HepG2 (cell line): ENCODE data around the gene DEPDC5. TPM values are rescaled to one million over a fixed set of nuclear protein-coding genes. Genes with fewer than 3 reads are reported as not detected.

Experiments
- ATAC-seq: fragments of 200-7000 bp; cut with Tn5 transposase; 3 replicates; pipeline ENCODE4 v1.9.1; 2020; ENCODE audit warnings: mild to moderate bottlenecking, moderate library complexity
- BruUV-seq: library from RNA; stranded (reverse); fragments of 400-500 nt; replicated peaks from 2 replicates; lab custom pipeline; 2021; lab: Mats Ljungman, UMichigan
- CTCF ChIA-PET: fragments of 300-600 bp; formaldehyde crosslinking; extraction: SDS; loops from one replicate; lab custom pipeline; 2021; ENCODE audit warnings: low total read pairs, inconsistent platforms, low intra/inter-chr PET ratio; lab: Yijun Ruan, JAX
- POLR2A ChIA-PET: fragments of 350-600 bp; sonication (Branson Sonifier 250); formaldehyde crosslinking; loops from one replicate; lab custom pipeline; 2020; ENCODE audit warnings: antibody characterized with exemption, inconsistent platforms; lab: Yijun Ruan, JAX
- DNase-seq: peaks from one replicate; pipeline ENCODE4 v3.0.0-alpha.2; 2015; ENCODE audit warnings: low spot score
- FAIRE-seq: peaks from 3 replicates; lab custom pipeline; 2011; peaks lifted over from hg19 to GRCh38; lab: Jason Lieb, UNC
- H2AFZ ChIP-seq: one replicate; pipeline ENCODE4 v1.6.1; 2011; ENCODE audit warnings: low read length, inconsistent platforms
- H3K27ac ChIP-seq: fragments of 300-600 bp; 3 replicates; pipeline ENCODE4 v1.8.0; 2011; ENCODE audit warnings: mixed run types, mild to moderate bottlenecking, mixed read lengths, low read length, inconsistent platforms; ENCODE audit not compliant: insufficient read depth; ENCODE audit errors: extremely low read length
- H3K27me3 ChIP-seq, 2 experiments: fragments of 200-600 bp in 1 of 2; 2 replicates in 1 of 2; 3 replicates in 1 of 2; pipeline versions ENCODE4 v1.6.0 to v1.8.0; 2011; ENCODE audit warnings: low read length in 2 of 2, mild to moderate bottlenecking in 2 of 2, moderate library complexity in 2 of 2, inconsistent platforms in 1 of 2; ENCODE audit not compliant: insufficient read depth in 2 of 2, control insufficient read depth in 1 of 2
- H3K36me3 ChIP-seq, 2 experiments: fragments of 200-600 bp in 1 of 2; replicated peaks in 1 of 2; 2 replicates in 1 of 2; 3 replicates in 1 of 2; pipeline versions ENCODE4 v1.5.1 to v1.8.0; 2011; ENCODE audit warnings: low read length in 2 of 2, inconsistent platforms in 1 of 2; ENCODE audit not compliant: insufficient read depth in 2 of 2, control insufficient read depth in 1 of 2
- H3K4me1 ChIP-seq: 2 replicates; pipeline ENCODE4 v1.5.1; 2012; ENCODE audit warnings: low read length, inconsistent platforms; ENCODE audit not compliant: insufficient read depth
- H3K4me2 ChIP-seq: 2 replicates; pipeline ENCODE4 v1.6.0; 2011; ENCODE audit warnings: low read depth, low read length, inconsistent platforms
- H3K4me3 ChIP-seq, 3 experiments: fragments of 200-600 bp in 1 of 3; sonication (generic), shearing (Covaris generic) in 1 of 3; replicated peaks in 1 of 3; 2 replicates each; pipeline ENCODE4 v1.5.1; 2011 to 2016; ENCODE audit warnings: low read length in 3 of 3, inconsistent platforms in 2 of 3, low read depth in 2 of 3, mild to moderate bottlenecking in 2 of 3, control low read depth in 1 of 3, mixed read lengths in 1 of 3; ENCODE audit not compliant: insufficient read depth in 1 of 3
- H3K79me2 ChIP-seq: one replicate; pipeline ENCODE4 v1.6.1; 2011; ENCODE audit warnings: low read length, inconsistent platforms; ENCODE audit not compliant: insufficient read depth
- H3K9ac ChIP-seq: 2 replicates; pipeline ENCODE4 v1.6.0; 2011; ENCODE audit warnings: mild to moderate bottlenecking, low read depth, low read length, inconsistent platforms; ENCODE audit not compliant: insufficient read depth
- H3K9me3 ChIP-seq: 2 replicates; pipeline ENCODE4 v1.5.1; 2012; ENCODE audit warnings: mild to moderate bottlenecking, low read length
- H4K20me1 ChIP-seq: 2 replicates; pipeline ENCODE4 v1.6.0; 2011; ENCODE audit warnings: inconsistent platforms, mild to moderate bottlenecking, low read length, moderate library complexity; ENCODE audit not compliant: insufficient read depth
- CREB1 ChIP-seq, 2 experiments: fragments of 450-650 bp in 1 of 2; IDR thresholded peaks; 2 replicates each; pipeline ENCODE4 v1.6.1; 2016 to 2017; ENCODE audit warnings: control low read depth in 1 of 2, mild to moderate bottlenecking in 1 of 2, missing compliant biosample characterization in 1 of 2, missing genetic modification characterization in 1 of 2
- ETV6 ChIP-seq: sonication (generic); formaldehyde crosslinking; conservative IDR thresholded peaks from 2 replicates; pipeline ENCODE4 v1.4.0; 2020; ENCODE audit warnings: missing genetic modification reagents
- HDAC6 ChIP-seq: fragments of 200-600 bp; sonication (generic); IDR thresholded peaks from 2 replicates; pipeline ENCODE4 v1.7.0; 2017; ENCODE audit warnings: mild to moderate bottlenecking, antibody characterized with exemption, low read length, low read depth
- LCORL ChIP-seq, 2 experiments: fragments of 450-650 bp in 1 of 2; sonication (generic) in 1 of 2; formaldehyde crosslinking in 1 of 2; IDR thresholded peaks; 2 replicates each; pipeline versions ENCODE4 v1.5.0 to v1.6.1; 2017 to 2020; ENCODE audit warnings: antibody characterized with exemption in 1 of 2, missing genetic modification reagents in 1 of 2
- NR3C1 ChIP-seq: sonication (generic); formaldehyde crosslinking; IDR thresholded peaks from 2 replicates; pipeline ENCODE4 v1.4.0; 2020; ENCODE audit warnings: missing genetic modification reagents
- SRY ChIP-seq: sonication (generic); formaldehyde crosslinking; IDR thresholded peaks from 2 replicates; pipeline ENCODE4 v1.8.0; 2022; ENCODE audit warnings: mild to moderate bottlenecking, missing genetic modification reagents
- TBX2 ChIP-seq: sonication (generic); formaldehyde crosslinking; IDR thresholded peaks from 2 replicates; pipeline ENCODE4 v1.5.0; 2020; ENCODE audit warnings: missing genetic modification reagents, mild to moderate bottlenecking, borderline replicate concordance
- ZNF160 ChIP-seq: sonication (generic); formaldehyde crosslinking; IDR thresholded peaks from 2 replicates; pipeline ENCODE4 v1.8.0; 2022; ENCODE audit warnings: mild to moderate bottlenecking, inconsistent platforms, missing genetic modification reagents
- ZNF292 ChIP-seq: sonication (generic); formaldehyde crosslinking; IDR thresholded peaks from 2 replicates; pipeline ENCODE4 v1.8.1; 2022; ENCODE audit warnings: mild to moderate bottlenecking, low read depth, missing genetic modification reagents, borderline replicate concordance
- ZNF34 ChIP-seq: sonication (generic); formaldehyde crosslinking; IDR thresholded peaks from 2 replicates; pipeline ENCODE4 v1.4.0; 2020; ENCODE audit warnings: mild to moderate bottlenecking, missing genetic modification reagents, borderline replicate concordance
- WGBS: methylation state at CpG from one replicate; pipeline ENCODE4 v1.1.6; 2017; ENCODE audit warnings: low lambda C conversion rate; 5-methylcytosine and 5-hydroxymethylcytosine counted together
- in situ Hi-C: cut with HindIII; loops from 2 replicates; pipeline ENCODE4 v1.10.0; 2017; ENCODE audit warnings: low pct_unique_long_range_greater_than_20kb; ENCODE audit not compliant: extremely low pct_ligation_motif_present
- intact Hi-C: fragments of 100-400 bp; cut with micrococcal nuclease; formaldehyde crosslinking; loops from one replicate; pipeline ENCODE4 v1.10.0; 2022; ENCODE audit not compliant: unreplicated experiment
- polyA plus RNA-seq, 8 experiments: library from polyadenylated mRNA; depleted of rRNA in 3 of 8; stranded (reverse) in 7 of 8; unstranded in 1 of 8; fragments of >200 nt; fragmentation: Illumina TruSeq in 4 of 8; extraction: Trizol in 4 of 8; gene quantifications; 2 replicates each; pipeline versions ENCODE4 v1.2.1 to v1.2.3, GENCODE V29; 2011 to 2016; ENCODE audit warnings: low read depth in 4 of 8, missing spikeins in 1 of 8, mixed read lengths in 1 of 8; ENCODE audit not compliant: insufficient read depth in 1 of 8
- total RNA-seq, 5 experiments: library from RNA; depleted of rRNA; stranded (reverse); fragments of >200 nt; fragmentation: Illumina TruSeq; extraction: Trizol; gene quantifications; 2 replicates each; pipeline ENCODE4 v1.2.3, GENCODE V29; 2016; ENCODE audit warnings: low read depth in 1 of 5
- TF ChIP-seq, protein P1 (sequence below): sonication (generic); formaldehyde crosslinking; conservative IDR thresholded peaks from 2 replicates; pipeline ENCODE4 v1.4.0; 2020; ENCODE audit warnings: missing genetic modification reagents
- TF ChIP-seq, protein P2 (sequence below): sonication (generic); formaldehyde crosslinking; IDR thresholded peaks from 2 replicates; pipeline ENCODE4 v1.5.1; 2020; ENCODE audit warnings: mild to moderate bottlenecking, missing genetic modification reagents, borderline replicate concordance
- TF ChIP-seq, protein P3 (sequence below): sonication (generic); formaldehyde crosslinking; IDR thresholded peaks from 2 replicates; pipeline ENCODE4 v1.5.1; 2020; ENCODE audit warnings: missing genetic modification reagents, mild to moderate bottlenecking, borderline replicate concordance

Gene DEPDC5
- total and polyA plus RNA-seq, 2 of the 13 experiments (the other 11 are each of a cell fraction or from before 2014, with no cell fraction given), result 9.8 to 12.4 TPM

DNA sequence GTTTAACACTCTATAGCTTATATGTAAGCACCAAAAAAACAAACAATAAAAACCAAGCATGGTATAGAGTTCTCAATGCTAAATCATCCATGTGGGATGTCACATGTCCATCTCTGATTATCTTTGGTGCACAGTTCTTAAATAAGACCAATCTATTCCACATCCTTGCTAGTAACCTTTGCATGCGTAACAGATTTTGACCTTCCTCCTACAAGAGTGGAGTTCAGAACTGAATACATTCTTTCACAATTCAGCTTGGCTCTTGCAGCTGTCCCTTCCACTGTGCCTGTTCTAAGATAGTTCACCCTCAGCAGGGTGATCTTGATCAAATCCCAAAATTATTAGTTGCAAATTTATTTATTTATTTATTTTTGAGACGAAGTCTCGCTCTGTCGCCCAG lies 25.0 kb upstream of the DEPDC5 start:
- Histone ChIP-seq H3K36me3 (peaks cover 2 to 16% of the 10 kb centered on the region in 2 experiments; a peak in 2 of 5 replicates), H3K27me3 (no peaks in the 10 kb centered on the region), H3K9me3 (no peaks in the 10 kb centered on the region), H3K4me3 (no peak overlapping the region), H3K4me2 (no peak overlapping the region), H4K20me1 (peaks cover 15% of the 10 kb centered on the region), H3K4me1 (peaks cover 43% of the 10 kb centered on the region), H3K79me2 (peaks cover 11% of the 10 kb centered on the region), H3K9ac (no peak overlapping the region), H3K27ac (no peak overlapping the region), H2AFZ (no peak overlapping the region)
- in situ Hi-C loops, result no loop called here
- BruUV-seq, result no TSS peak
- DNase-seq (no peak), ATAC-seq (no peak), FAIRE-seq (no peak)
- 97% methylated on average over 4 of the region's 4 CpGs for WGBS
- ChIA-PET POLR2A (no interaction called here), CTCF (no interaction called here)
- intact Hi-C loops, result no loop called here
- TF ChIP-seq SRY, result no peak
- TF ChIP-seq NR3C1 (CRISPR knock-in tag), result no peak
- TF ChIP-seq CREB1 (IDR thresholded peaks at IDR 0.05), result no peak
- TF ChIP-seq CREB1 (CRISPR knock-in tag; IDR thresholded peaks at IDR 0.05), result no peak
- TF ChIP-seq, protein P1, sequence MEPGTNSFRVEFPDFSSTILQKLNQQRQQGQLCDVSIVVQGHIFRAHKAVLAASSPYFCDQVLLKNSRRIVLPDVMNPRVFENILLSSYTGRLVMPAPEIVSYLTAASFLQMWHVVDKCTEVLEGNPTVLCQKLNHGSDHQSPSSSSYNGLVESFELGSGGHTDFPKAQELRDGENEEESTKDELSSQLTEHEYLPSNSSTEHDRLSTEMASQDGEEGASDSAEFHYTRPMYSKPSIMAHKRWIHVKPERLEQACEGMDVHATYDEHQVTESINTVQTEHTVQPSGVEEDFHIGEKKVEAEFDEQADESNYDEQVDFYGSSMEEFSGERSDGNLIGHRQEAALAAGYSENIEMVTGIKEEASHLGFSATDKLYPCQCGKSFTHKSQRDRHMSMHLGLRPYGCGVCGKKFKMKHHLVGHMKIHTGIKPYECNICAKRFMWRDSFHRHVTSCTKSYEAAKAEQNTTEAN, result no peak
- no peak for TF ChIP-seq ETV6 (CRISPR knock-in tag)
- TF ChIP-seq, protein P2, sequence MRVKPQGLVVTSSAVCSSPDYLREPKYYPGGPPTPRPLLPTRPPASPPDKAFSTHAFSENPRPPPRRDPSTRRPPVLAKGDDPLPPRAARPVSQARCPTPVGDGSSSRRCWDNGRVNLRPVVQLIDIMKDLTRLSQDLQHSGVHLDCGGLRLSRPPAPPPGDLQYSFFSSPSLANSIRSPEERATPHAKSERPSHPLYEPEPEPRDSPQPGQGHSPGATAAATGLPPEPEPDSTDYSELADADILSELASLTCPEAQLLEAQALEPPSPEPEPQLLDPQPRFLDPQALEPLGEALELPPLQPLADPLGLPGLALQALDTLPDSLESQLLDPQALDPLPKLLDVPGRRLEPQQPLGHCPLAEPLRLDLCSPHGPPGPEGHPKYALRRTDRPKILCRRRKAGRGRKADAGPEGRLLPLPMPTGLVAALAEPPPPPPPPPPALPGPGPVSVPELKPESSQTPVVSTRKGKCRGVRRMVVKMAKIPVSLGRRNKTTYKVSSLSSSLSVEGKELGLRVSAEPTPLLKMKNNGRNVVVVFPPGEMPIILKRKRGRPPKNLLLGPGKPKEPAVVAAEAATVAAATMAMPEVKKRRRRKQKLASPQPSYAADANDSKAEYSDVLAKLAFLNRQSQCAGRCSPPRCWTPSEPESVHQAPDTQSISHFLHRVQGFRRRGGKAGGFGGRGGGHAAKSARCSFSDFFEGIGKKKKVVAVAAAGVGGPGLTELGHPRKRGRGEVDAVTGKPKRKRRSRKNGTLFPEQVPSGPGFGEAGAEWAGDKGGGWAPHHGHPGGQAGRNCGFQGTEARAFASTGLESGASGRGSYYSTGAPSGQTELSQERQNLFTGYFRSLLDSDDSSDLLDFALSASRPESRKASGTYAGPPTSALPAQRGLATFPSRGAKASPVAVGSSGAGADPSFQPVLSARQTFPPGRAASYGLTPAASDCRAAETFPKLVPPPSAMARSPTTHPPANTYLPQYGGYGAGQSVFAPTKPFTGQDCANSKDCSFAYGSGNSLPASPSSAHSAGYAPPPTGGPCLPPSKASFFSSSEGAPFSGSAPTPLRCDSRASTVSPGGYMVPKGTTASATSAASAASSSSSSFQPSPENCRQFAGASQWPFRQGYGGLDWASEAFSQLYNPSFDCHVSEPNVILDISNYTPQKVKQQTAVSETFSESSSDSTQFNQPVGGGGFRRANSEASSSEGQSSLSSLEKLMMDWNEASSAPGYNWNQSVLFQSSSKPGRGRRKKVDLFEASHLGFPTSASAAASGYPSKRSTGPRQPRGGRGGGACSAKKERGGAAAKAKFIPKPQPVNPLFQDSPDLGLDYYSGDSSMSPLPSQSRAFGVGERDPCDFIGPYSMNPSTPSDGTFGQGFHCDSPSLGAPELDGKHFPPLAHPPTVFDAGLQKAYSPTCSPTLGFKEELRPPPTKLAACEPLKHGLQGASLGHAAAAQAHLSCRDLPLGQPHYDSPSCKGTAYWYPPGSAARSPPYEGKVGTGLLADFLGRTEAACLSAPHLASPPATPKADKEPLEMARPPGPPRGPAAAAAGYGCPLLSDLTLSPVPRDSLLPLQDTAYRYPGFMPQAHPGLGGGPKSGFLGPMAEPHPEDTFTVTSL, result no peak
- no peak for TF ChIP-seq ZNF292
- TF ChIP-seq LCORL (IDR thresholded peaks at IDR 0.05), result no peak
- TF ChIP-seq LCORL (CRISPR knock-in tag; IDR thresholded peaks at IDR 0.05), result no peak
- TF ChIP-seq, protein P3, sequence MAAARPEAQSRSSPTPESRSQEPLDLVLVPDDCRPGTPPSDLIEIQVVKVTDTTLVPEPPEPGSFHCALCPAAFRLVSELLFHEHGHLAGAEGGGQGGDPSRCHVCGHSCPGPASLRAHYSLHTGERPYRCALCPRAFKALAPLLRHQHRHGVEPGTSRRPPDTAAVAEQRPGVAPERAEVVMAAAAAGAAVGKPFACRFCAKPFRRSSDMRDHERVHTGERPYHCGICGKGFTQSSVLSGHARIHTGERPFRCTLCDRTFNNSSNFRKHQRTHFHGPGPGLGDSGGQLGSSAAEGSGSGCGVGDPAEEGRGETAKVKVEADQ (CRISPR knock-in tag), result no peak
- no peak for TF ChIP-seq ZNF160 (CRISPR knock-in tag)
- TF ChIP-seq TBX2 (CRISPR knock-in tag), result no peak
- TF ChIP-seq ZNF34 (CRISPR knock-in tag), result no peak
- no peak for TF ChIP-seq HDAC6
